Measurements from ENCODE around the gene MYO3B. TPM values are rescaled to one million over a fixed set of nuclear protein-coding genes. Genes with fewer than 3 reads are reported as not detected.

MYO3B gene
- total and polyA plus RNA-seq, 2 donors (not counting 3 experiments of a cell fraction or from before 2014, with no cell fraction given), result 0.03 TPM; not detected in 1

- no peaks in the 10 kb centered on the region for H3K4me1 ChIP-seq (ENCODE audit: control insufficient read depth, extremely low read depth, insufficient read depth, low read length)
- no peak overlapping the region for H3K4me2 ChIP-seq (ENCODE audit: insufficient read depth, low read length)
- TF ChIP-seq, protein P1, sequence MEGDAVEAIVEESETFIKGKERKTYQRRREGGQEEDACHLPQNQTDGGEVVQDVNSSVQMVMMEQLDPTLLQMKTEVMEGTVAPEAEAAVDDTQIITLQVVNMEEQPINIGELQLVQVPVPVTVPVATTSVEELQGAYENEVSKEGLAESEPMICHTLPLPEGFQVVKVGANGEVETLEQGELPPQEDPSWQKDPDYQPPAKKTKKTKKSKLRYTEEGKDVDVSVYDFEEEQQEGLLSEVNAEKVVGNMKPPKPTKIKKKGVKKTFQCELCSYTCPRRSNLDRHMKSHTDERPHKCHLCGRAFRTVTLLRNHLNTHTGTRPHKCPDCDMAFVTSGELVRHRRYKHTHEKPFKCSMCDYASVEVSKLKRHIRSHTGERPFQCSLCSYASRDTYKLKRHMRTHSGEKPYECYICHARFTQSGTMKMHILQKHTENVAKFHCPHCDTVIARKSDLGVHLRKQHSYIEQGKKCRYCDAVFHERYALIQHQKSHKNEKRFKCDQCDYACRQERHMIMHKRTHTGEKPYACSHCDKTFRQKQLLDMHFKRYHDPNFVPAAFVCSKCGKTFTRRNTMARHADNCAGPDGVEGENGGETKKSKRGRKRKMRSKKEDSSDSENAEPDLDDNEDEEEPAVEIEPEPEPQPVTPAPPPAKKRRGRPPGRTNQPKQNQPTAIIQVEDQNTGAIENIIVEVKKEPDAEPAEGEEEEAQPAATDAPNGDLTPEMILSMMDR (IDR thresholded peaks at IDR 0.05; ENCODE audit: extremely low read depth in 1 of 2, insufficient read depth in 1 of 2, low read depth in 1 of 2, low read length in 2 of 2), result no peak
- TF ChIP-seq MYC (IDR thresholded peaks at IDR 0.05; ENCODE audit: low read depth, low read length), result no peak
- TF ChIP-seq POLR2A (IDR thresholded peaks at IDR 0.05; ENCODE audit: low read depth, low read length), result no peak
- TF ChIP-seq JUN (IDR thresholded peaks at IDR 0.05; ENCODE audit: borderline replicate concordance, insufficient read depth, insufficient read length, low read depth), result no peak
- TF ChIP-seq FOS (IDR thresholded peaks at IDR 0.05; ENCODE audit: borderline replicate concordance, insufficient read depth, low read length), result no peak
- TF ChIP-seq EZH2 (IDR thresholded peaks at IDR 0.05; ENCODE audit: borderline replicate concordance, low read depth, low read length, severe bottlenecking), result no peak
- TF ChIP-seq POLR2AphosphoS5 (IDR thresholded peaks at IDR 0.05; ENCODE audit: insufficient read depth, low read depth, low read length), result no peak
- TF ChIP-seq GATA2 (IDR thresholded peaks at IDR 0.05; ENCODE audit: insufficient read depth, insufficient read length, low read depth, low read length), result no peak
- TF ChIP-seq, protein P2, sequence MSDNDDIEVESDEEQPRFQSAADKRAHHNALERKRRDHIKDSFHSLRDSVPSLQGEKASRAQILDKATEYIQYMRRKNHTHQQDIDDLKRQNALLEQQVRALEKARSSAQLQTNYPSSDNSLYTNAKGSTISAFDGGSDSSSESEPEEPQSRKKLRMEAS (IDR thresholded peaks at IDR 0.05; ENCODE audit: insufficient read depth, insufficient read length), result no peak
- H3K4me3 ChIP-seq (replicated peaks in 1 of 3; ENCODE audit: insufficient read depth in 1 of 3, low read depth in 1 of 3, low read length in 3 of 3), result no peak overlapping the region
- H3K27ac ChIP-seq (ENCODE audit: insufficient read depth, low read depth, low read length), result no peak overlapping the region
- H3K36me3 ChIP-seq (ENCODE audit: control insufficient read depth in 2 of 2, extremely low read depth in 1 of 2, insufficient read depth in 2 of 2, low read length in 2 of 2), result no peaks in the 10 kb centered on the region
- H3K27me3 ChIP-seq (ENCODE audit: control insufficient read depth in 2 of 2, insufficient read depth in 2 of 2, low read length in 2 of 2), result peaks cover 15 to 34% of the 10 kb centered on the region in 2 experiments
- H3K9me1 ChIP-seq (replicated peaks; ENCODE audit: control insufficient read depth, extremely low read depth, insufficient read depth, low read length), result no peaks in the 10 kb centered on the region
- DNase-seq (ENCODE audit: low read depth, low spot score) (no peak), FAIRE-seq (no peak)
- ChIA-PET POLR2A (no interaction called here), CTCF (interaction anchor here (1.0 to 3.6 kb wide), 8 partner anchors 10 to 579 kb away, joined by 3 to 37 read pairs (median 10); partner anchors contain the start of gene GAD1)
- intact Hi-C loops (cut with micrococcal nuclease) (loop anchor here (5.0 kb wide), 1 partner anchor 70 kb away; no protein-coding TSS in a partner anchor), dilution Hi-C loops (cut with MboI; ENCODE audit: extremely low pct_ligation_motif_present, low sequenced_read_pairs) (no loop called here)
- no peaks in the 10 kb centered on the region for H3K79me2 ChIP-seq (ENCODE audit: control insufficient read depth, insufficient read depth, low read length)
- no TSS peak for BruUV-seq (replicated peaks)
- no peak overlapping the region for H2AFZ ChIP-seq (ENCODE audit: low read depth, low read length)
- H3K9me3 ChIP-seq (replicated peaks; ENCODE audit: control insufficient read depth, insufficient read depth, low read length), result no peaks in the 10 kb centered on the region
- no peak overlapping the region for H3K9ac ChIP-seq (replicated peaks; ENCODE audit: extremely low read depth, insufficient read depth, low read length)
- H4K20me1 ChIP-seq (replicated peaks; ENCODE audit: control insufficient read depth, extremely low read depth, insufficient read depth, low read length), result no peaks in the 10 kb centered on the region
Observed at GRCh38 chr2:170237572-170238120, 59.7 kb downstream of the MYO3B start.
